ENCODE data around the gene IMPA2.
"Not testable (repeated sequence)": the region's sequence is repeated elsewhere in the genome, so short reads cannot be mapped to it uniquely, and the experiment has no call there.

The IMPA2 gene

DNA sequence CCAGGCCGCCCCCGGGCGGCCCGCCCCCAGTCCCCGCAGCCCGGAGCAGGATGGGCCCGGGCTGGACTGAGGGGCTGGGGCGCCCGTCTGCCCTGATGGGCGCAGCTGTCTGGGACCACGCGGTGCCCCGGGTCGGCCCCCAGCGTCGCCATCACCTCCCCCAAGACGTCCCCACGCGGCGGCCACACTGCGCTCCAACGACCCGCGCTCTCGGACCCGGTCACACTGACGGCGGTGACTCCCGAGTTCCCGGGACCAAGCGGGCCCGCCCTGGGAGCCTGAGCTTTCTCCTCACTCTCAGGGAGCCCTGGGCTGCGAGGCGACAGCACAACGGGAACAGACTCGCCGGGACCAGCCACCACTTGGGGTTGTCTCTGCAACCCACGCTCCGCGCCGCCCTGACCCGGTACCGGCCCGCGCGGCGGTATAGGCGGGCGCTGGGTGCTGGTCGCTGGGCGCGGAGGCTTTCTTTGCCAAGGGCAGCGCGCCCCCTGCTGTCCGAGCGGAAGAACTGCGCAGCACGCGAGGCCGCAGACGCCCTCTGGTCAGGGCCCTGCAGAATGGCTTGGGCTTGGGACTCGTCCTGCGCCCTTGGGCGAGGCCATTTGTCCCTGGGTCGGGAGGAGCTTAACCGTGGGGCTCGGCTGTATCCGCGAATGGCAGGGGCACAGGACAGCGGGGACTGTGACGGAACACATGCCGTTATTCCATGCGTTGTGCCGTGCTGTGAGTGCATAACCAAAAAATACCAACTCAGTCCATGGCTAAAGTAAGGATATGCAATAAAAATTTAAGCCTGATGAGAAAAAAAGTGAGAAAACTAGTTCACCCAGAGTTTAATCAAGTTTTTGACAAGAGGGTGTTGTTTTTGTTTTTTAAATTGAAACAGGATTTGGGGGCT, 57.6 kb downstream of the IMPA2 start (continued):
- TF ChIP-seq, protein P1, sequence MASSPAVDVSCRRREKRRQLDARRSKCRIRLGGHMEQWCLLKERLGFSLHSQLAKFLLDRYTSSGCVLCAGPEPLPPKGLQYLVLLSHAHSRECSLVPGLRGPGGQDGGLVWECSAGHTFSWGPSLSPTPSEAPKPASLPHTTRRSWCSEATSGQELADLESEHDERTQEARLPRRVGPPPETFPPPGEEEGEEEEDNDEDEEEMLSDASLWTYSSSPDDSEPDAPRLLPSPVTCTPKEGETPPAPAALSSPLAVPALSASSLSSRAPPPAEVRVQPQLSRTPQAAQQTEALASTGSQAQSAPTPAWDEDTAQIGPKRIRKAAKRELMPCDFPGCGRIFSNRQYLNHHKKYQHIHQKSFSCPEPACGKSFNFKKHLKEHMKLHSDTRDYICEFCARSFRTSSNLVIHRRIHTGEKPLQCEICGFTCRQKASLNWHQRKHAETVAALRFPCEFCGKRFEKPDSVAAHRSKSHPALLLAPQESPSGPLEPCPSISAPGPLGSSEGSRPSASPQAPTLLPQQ (tag by site-specific recombination; IDR thresholded peaks at IDR 0.05): peak; percentile 79
- no peak for TF ChIP-seq ZNF521 (tag by site-specific recombination; IDR thresholded peaks at IDR 0.05)
- 0 out of 2 replicates have a peak, but pooled peaks have one; percentile 18 for TF ChIP-seq SP3 (tag by site-specific recombination; IDR thresholded peaks at IDR 0.05)
- TF ChIP-seq REST (tag by site-specific recombination; IDR thresholded peaks at IDR 0.05): no peak
- TF ChIP-seq KLF10 (tag by site-specific recombination; IDR thresholded peaks at IDR 0.05): no peak
- no peak for TF ChIP-seq PRDM1 (tag by site-specific recombination; IDR thresholded peaks at IDR 0.05)
- TF ChIP-seq ZNF747 (tag by site-specific recombination; IDR thresholded peaks at IDR 0.05): no peak
- no peak for TF ChIP-seq IKZF3 (tag by site-specific recombination; IDR thresholded peaks at IDR 0.05)
- TF ChIP-seq ZNF600 (tag by site-specific recombination; IDR thresholded peaks at IDR 0.05): peak; percentile 64
- TF ChIP-seq ZNF544 (tag by site-specific recombination; IDR thresholded peaks at IDR 0.05): no peak
- no peak for TF ChIP-seq ZNF19 (tag by site-specific recombination; IDR thresholded peaks at IDR 0.05; ENCODE audit: low read depth)
- no peak for TF ChIP-seq ZNF670 (tag by site-specific recombination; IDR thresholded peaks at IDR 0.05; ENCODE audit: low read depth)

DNA sequence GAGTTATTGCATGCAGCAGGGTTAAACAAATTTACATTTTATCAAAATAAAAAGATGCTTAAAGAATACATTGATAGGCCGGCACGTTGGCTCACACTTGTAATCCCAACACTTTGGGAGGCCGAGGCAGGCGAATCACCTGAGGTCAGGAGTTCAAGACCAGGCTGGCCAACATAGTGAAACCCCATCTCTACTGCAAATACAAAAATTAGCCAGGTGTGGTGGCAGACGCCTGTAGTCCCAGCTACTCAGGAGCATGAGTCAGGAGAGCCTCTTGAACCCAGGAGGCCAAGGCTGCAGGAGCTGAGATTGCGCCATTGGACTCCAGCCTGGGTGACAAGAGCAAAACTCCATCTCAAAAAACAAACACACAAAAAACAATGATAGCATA, 58.2 kb downstream of the IMPA2 start:
- not testable (repeated sequence) for H3K4me3 ChIP-seq (ENCODE audit: low read depth, low read length); H3K36me3 ChIP-seq (ENCODE audit: control insufficient read depth in 2 of 2, insufficient read depth in 1 of 2, low read length in 2 of 2); H3K4me1 ChIP-seq (ENCODE audit: control insufficient read depth, insufficient read depth, low read length); H3K9me3 ChIP-seq (ENCODE audit: control insufficient read depth, insufficient read depth, low read depth, low read length); H3K27ac ChIP-seq (ENCODE audit: extremely low read depth, low read depth, low read length)
- ChIA-PET POLR2A (interaction anchor here (0.6 kb wide), 1 partner anchor 232 kb away, joined by 4 read pairs; no protein-coding TSS in a partner anchor), CTCF (interaction anchor here (0.6 to 6.0 kb wide), 52 partner anchors 10 to 488 kb away, joined by 3 to 64 read pairs (median 4); partner anchors contain the start of genes CHMP1B and IMPA2)

- Histone ChIP-seq H3K4me3 (ENCODE audit: low read depth, low read length) (no peak overlapping the region), H3K4me1 (ENCODE audit: control insufficient read depth, insufficient read depth, low read length) (no peaks in the 10 kb centered on the region; the same call in 1 of the 2 replicates), H3K27ac (ENCODE audit: extremely low read depth, low read depth, low read length) (no peak overlapping the region), H3K36me3 (ENCODE audit: control insufficient read depth in 2 of 2, insufficient read depth in 1 of 2, low read length in 2 of 2) (no peaks in the 10 kb centered on the region), H3K9me3 (ENCODE audit: control insufficient read depth, insufficient read depth, low read depth, low read length) (no peaks in the 10 kb centered on the region)
- TF ChIP-seq ZNF23 (tag by site-specific recombination; IDR thresholded peaks at IDR 0.05; ENCODE audit: borderline replicate concordance) (no peak), ZNF837 (tag by site-specific recombination; IDR thresholded peaks at IDR 0.05) (no peak), ZNF394 (tag by site-specific recombination; IDR thresholded peaks at IDR 0.05; ENCODE audit: borderline replicate concordance) (no peak), ZNF639 (tag by site-specific recombination; IDR thresholded peaks at IDR 0.05) (no peak), ZNF157 (tag by site-specific recombination; IDR thresholded peaks at IDR 0.05) (no peak)
- CTCF ChIA-PET: interaction anchor here (0.5 to 1.3 kb wide), 4 partner anchors 14 to 271 kb away, joined by 3 to 5 read pairs (median 4); no protein-coding TSS in a partner anchor
- POLR2A ChIA-PET: no interaction called here
These were observed 60.3 kb downstream of the IMPA2 start for GRCh38 chr18:12041561-12041960.

Data from HEK293 (cell line).